PC-9 (cell line): ENCODE results near the gene TRAF4.

Experiments
- EZH2 ChIP-seq: fragments of 200-600 bp; sonication (generic); IDR thresholded peaks from 2 replicates; pipeline ENCODE4 v1.8.0; 2017; ENCODE audit warnings: antibody characterized with exemption, low read depth
- TF ChIP-seq, protein P1 (sequence below): fragments of 200-600 bp; sonication (generic); conservative IDR thresholded peaks from 2 replicates; pipeline ENCODE4 v1.6.1; 2017; ENCODE audit warnings: mixed run types, antibody characterized with exemption, mild to moderate bottlenecking, moderate library complexity

DNA sequence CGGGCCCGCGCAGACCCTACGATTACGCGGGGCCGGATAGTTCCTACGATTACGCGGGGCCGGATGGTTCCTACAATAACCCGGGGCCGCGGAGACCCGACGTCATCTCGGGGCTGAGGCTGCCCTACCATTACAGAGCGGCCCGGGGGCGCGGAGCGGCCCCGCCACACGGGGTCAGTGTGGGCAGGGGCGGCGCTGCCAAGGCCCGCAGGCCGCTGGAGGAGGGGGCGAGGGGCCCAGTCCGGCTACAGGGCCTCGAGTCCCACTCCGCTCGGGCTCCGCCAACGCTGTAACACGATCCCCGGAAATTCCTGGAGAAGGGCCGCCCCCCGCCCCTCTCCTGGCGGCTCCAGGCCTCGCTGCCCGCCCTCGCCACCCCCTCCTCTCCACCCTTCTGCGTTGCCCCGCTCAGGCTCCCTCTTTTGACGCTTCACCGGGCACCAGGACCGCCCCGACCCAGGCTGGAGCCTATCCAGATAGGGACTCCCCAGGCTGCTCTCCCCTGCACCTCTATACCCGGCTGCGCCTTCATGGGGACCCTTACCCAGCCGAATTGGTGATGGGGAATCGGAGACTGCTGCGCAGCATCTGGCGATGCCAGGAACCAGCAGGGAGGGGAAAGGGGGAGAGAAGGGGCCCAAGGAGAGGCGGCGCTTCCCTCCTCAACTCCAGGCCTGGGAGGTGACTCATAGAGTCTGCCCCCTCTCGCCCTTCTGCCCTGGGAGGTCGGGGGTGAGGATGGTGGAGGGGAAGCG, 26.1 kb upstream of the TRAF4 start, which contains the start of gene RAB34:
- TF ChIP-seq, protein P1, sequence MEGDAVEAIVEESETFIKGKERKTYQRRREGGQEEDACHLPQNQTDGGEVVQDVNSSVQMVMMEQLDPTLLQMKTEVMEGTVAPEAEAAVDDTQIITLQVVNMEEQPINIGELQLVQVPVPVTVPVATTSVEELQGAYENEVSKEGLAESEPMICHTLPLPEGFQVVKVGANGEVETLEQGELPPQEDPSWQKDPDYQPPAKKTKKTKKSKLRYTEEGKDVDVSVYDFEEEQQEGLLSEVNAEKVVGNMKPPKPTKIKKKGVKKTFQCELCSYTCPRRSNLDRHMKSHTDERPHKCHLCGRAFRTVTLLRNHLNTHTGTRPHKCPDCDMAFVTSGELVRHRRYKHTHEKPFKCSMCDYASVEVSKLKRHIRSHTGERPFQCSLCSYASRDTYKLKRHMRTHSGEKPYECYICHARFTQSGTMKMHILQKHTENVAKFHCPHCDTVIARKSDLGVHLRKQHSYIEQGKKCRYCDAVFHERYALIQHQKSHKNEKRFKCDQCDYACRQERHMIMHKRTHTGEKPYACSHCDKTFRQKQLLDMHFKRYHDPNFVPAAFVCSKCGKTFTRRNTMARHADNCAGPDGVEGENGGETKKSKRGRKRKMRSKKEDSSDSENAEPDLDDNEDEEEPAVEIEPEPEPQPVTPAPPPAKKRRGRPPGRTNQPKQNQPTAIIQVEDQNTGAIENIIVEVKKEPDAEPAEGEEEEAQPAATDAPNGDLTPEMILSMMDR = no peak; the same call in 1 of the 2 replicates
- TF ChIP-seq EZH2 = no peak
